Hematopoietic multipotent progenitor cell treated with erythropoietin and hydrocortisone succinate and interleukin-3 and kit ligand, for 17 days (in vitro differentiated cells): ENCODE data around the gene ZNF181.
"Not testable (repeated sequence)": the region's sequence is repeated elsewhere in the genome, so short reads cannot be mapped to it uniquely, and the experiment has no call there.

Experiments used
- DNase-seq: peaks from one replicate; pipeline ENCODE4 v3.0.0-alpha.2; 2015; ENCODE audit warnings: low spot score

Gene ZNF181

DNA sequence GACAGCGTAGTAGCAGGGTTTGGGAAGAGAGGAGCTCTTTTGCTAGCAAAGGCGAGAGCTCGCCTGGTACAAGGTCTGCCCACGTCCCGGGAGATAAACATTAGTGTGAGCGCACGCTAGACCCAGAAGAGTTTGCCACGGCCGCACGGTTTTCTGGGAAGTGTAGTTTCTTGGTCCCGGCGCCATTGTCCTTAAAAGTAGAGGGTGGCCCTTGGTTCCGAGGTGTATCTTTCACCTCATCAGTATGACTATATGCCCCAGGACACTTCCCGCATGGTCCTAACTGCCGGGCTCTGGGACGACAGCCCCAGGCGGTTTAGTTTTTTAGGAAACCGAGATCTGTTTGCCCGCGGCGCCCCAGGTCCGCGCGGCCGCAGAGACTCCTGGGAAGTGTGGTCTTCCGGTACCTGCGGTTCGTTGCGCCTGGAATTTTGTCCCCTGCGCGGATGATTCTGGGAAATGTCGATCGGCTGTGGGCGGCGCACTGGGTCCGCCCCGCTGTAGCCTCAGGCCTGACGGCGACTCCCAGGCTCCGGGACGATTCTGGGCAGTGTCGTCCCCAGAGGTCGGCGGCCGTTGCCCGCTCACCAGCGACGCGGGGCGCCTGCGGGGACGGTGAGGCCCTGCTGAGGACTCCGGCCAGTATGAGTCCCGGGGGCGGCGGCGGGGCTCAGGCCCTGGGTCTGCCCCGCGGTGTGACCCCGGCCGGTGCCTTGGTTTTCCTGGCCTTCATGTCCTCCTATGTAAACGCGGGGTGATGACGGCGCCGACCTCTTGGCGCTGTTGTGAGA, at the start of gene ZNF181:
Gene ZNF181, plus strand, starts transcription at position 498 of the 791 bp plus-strand sequence. CDS start 795 bp downstream, outside the sequence.
- peak; percentile 87 for DNase-seq

DNA sequence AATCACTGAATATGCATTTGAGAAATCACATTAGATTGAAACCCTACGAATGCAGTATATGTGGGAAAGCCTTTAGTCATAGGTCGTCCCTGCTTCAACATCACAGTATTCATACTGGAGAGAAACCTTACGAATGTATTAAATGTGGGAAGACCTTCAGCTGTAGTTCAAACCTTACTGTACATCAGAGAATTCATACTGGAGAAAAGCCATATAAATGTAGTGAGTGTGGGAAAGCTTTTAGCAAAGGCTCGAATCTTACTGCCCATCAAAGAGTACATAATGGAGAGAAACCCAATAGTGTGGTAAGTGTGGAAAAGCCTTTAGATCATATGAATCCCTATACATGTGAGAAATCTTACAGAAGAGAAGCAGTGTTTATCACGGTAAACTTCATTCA, 48.8 kb upstream of the ZNF181 start:
- not testable (repeated sequence) for DNase-seq

DNA sequence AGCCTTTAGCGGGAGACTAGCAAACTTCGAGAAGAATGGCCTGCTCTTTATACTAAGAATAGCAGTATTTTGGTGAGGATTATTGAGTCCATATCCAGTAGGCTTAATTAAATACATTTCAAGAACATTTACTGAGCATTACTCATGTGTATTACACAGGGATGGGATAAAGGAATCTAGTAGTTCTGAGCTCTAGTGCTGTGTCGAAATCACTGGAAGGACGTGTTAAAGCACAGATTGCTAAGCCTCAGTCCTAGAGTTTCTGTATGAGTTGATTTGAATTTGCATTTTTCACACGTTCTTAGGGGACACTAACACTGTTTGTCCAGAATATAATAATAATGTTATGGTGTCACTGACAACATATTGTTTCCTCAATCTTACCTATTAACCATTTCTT, 47.6 kb upstream of the ZNF181 start:
- DNase-seq, result no peak

DNA sequence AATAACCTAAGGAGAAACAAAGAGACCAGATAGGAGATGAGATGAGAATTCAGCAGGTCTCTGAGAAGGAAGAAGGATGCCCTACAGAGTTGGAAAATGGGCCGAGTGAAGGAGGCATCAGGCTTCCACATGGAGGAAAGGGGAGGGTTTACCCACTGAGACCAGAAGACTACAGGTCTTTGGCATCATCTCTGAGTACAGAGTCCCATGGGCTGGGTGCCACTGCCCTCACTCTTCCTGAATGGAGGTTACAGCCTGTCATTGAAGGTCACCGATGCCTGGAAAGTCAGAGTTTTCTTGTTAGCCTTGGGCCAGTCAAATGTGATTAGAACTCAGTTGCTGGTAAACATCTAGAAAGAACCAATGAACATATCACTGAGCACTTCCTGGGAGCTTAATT, 46.7 kb upstream of the ZNF181 start:
- DNase-seq, result no peak

- DNase-seq, result no peak
Observed at GRCh38 chr19:34688592-34688991, 45.5 kb upstream of the ZNF181 start.

DNA sequence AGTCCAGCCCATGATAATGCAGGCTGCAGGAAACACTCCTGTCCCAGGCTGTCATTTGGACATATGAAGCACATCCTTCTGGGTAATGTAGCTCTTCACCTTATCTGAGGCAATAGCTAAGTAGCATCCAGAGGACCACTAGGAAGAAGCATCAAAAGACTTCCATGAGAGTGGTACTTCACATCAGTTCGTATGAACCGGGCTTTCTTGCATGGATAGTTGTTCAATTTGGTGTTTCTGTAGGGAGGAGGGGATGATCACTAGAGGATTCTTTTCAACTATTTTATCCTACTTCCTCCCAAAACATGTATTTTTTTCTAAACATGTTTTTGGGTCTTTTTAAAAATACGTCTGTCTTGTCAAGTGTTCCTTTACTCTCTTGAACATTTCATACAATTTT, 43.7 kb upstream of the ZNF181 start:
- no peak for DNase-seq

DNA sequence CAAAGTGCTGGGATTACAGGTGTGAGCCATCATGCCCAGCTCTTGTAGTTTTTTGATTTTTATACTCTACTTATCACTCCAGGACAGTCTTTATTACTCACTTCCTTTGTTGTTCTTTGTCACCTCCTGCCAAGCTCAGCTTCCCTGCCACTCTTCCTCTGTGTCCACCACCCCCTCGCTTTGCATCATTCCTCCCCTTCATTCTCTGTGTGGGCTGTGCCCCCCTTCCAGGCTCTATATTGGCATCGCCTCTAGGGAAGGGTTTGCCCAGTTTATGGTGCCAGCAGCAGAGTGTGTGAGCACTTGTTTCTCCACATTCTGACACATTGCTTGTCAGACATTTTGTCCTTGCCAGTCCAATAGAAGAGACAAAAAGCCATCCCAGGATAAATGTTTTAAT, 41.5 kb upstream of the ZNF181 start:
- DNase-seq, result no peak

DNA sequence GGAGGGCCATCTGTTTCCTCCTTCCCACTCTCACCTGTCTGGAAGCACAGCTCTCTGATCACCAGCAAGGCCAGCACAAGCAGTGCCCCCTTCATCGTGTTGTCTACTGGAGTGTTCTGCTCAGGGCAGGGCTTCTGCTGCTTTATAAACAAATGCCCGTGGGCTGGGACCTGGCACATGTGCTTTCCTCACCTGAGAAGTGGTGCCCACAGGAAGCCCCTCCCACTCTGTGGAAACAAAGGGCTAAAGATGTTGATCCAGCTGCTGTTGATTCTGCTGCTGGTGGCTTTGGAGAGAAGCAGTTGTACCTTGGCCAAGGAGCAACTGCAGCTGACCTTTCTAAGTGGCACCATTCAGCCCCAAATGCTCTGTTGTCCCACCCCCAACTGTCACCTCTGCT, 26.4 kb upstream of the ZNF181 start:
- DNase-seq, result no peak

- no peak for DNase-seq
Observed at GRCh38 chr19:34711890-34712289, 22.2 kb upstream of the ZNF181 start.

DNA sequence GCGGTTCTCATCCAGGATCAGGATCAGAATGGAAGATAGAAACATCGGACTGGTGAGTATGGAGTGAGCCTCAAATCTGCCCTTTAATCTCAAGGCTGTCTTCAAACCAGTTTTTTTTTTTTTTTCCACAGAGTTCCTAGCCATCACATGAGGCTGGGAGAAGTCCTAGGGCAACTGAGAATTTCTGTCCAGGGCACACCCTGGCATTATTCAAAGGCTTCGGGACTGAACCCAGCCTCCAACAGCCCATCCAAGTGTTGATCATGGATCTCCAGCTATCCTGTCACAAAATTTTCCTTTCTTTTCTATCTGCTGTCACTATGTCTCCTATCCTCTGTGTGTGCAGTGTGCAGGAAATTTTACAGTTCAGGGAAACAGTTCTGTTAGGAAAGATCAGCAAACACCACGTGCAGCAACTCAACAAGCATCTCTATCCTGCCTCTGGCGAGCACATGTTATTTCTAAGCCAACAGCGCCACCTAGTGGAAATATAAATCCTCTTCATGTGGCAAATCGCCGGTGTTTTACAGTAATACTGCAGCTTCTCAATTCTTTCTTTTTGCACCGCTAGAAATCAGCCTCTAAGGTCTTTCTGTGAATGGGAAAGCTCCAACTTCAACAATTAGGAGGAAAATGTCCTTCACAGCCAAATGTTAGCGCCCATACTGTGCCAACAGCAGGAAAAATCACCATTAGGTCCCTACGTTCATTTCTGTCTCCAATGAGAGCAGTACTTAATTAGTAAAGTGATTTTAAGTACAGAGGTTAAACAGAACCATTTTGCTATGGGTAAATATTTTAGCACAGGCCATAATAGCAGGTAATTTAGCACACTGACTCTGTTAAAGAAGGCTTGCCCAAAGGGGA, 21.4 kb upstream of the ZNF181 start:
- DNase-seq, result peak; percentile 82

GRCh38 chr19:34713262-34713637, 20.8 kb upstream of the ZNF181 start:
- DNase-seq, result no peak

- no peak for DNase-seq
Observed at GRCh38 chr19:34715357-34715756, 18.7 kb upstream of the ZNF181 start.

GRCh38 chr19:34722353-34722752, 11.7 kb upstream of the ZNF181 start:
- no peak for DNase-seq

GRCh38 chr19:34725400-34725799, 8.6 kb upstream of the ZNF181 start:
- DNase-seq, result no peak

- DNase-seq, result peak; percentile 19
Observed at GRCh38 chr19:34731019-34731829, 2.8 kb upstream of the ZNF181 start.

- no peak for DNase-seq
Observed at GRCh38 chr19:34731964-34732363, 2.1 kb upstream of the ZNF181 start.

DNA sequence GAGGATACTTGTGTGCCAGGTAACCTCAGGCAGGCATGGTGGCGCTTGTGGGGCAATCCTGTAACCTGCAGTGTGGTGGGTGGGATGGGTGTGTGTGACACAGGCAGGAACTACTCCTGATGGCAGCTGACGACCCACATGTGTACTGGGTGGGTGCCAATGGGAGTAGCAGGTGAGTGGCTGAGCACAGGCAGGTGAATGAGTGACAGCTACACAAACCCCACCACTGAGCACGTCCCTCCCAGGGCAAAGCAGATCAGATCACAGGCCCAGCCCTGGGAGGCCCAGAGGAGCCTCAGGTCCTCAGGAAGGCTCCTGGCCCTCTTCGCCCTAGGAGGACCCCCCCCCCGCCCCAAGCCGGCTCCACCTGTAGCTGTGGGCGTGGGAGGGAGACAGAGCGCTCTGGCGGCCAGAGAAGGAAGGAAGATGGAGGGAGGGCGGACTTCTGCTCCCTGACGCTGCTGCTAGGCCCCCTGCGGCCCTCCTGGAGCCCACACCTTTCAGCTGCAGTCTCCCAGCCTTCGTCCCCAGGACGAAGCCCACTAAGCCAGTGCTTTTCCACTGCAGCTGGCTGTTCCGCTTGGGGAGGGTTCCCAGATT, 1.3 kb upstream of the ZNF181 start:
- no peak for DNase-seq

DNA sequence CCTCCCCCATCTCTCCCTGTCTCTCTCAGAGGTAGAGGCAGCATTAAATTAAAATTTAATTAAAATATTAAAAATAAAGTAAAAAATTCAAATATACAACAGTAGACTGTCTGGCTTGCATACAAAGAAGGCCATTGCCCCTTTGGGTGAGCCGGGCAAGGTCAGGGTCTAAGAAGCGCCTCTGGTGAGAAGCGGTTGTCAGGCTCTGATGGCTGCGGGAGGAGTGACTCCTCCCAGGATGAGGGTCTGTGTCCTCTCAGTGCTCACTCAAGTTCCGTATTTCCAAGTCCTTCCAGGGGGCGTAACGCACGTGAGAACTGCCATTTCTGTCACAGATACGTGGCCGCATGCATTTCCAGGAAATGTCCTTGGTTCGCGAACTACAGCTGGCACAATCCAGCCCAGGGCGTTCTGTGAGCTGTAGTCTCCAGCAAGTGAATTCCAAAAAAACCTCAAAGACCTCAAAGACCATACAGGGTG, 737 bp upstream of the ZNF181 start:
- DNase-seq, result no peak

DNA sequence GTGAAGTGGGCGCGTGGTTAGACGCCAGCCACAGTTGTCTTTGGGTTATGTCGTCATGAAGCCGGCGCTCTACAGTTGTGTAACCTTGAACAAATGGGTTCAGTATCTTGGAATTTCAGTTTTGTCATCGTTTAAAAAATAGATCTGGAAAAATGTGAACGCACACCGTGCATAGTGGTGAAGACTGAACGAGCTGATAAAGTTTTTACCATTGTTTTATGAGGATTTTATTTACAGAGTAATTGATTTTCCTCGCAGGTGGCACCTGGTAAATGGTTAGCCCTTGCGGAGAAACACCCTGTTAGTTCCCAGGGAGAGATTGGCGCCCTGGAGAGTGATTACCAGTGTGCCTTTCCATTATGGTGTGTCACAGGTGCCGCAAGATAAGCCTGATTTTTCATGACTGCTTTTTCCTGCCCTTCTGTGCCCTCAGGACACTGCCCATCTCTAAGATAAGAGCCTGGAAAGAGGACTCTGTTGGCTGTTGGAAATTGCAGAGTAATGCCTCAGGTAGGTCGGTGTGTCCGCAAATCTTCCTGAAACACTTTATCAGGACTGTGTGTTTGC, 577 bp downstream of the ZNF181 start:
- DNase-seq, result no peak

GRCh38 chr19:34744896-34745690, 11.1 kb downstream of the ZNF181 start:
- DNase-seq, result no peak

GRCh38 chr19:34757441-34757840, 23.4 kb downstream of the ZNF181 start:
- no peak for DNase-seq
